ENCODE data around the gene RDH11.

Gene RDH11

GRCh38 chr14:67735336-67736147, 40.0 kb upstream of the RDH11 start:
- TF ChIP-seq, protein P1, sequence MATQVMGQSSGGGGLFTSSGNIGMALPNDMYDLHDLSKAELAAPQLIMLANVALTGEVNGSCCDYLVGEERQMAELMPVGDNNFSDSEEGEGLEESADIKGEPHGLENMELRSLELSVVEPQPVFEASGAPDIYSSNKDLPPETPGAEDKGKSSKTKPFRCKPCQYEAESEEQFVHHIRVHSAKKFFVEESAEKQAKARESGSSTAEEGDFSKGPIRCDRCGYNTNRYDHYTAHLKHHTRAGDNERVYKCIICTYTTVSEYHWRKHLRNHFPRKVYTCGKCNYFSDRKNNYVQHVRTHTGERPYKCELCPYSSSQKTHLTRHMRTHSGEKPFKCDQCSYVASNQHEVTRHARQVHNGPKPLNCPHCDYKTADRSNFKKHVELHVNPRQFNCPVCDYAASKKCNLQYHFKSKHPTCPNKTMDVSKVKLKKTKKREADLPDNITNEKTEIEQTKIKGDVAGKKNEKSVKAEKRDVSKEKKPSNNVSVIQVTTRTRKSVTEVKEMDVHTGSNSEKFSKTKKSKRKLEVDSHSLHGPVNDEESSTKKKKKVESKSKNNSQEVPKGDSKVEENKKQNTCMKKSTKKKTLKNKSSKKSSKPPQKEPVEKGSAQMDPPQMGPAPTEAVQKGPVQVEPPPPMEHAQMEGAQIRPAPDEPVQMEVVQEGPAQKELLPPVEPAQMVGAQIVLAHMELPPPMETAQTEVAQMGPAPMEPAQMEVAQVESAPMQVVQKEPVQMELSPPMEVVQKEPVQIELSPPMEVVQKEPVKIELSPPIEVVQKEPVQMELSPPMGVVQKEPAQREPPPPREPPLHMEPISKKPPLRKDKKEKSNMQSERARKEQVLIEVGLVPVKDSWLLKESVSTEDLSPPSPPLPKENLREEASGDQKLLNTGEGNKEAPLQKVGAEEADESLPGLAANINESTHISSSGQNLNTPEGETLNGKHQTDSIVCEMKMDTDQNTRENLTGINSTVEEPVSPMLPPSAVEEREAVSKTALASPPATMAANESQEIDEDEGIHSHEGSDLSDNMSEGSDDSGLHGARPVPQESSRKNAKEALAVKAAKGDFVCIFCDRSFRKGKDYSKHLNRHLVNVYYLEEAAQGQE (IDR thresholded peaks at IDR 0.05; ENCODE audit: low read depth): no peak
- no peak for TF ChIP-seq TEAD4 (IDR thresholded peaks at IDR 0.05)
- no peak for TF ChIP-seq FOXM1 (IDR thresholded peaks at IDR 0.05; ENCODE audit: borderline replicate concordance, low read depth)
- TF ChIP-seq TCF12 (IDR thresholded peaks at IDR 0.05; ENCODE audit: low read depth): no peak
- no peak for TF ChIP-seq RAD21 (IDR thresholded peaks at IDR 0.05; ENCODE audit: low read depth)
- no peak for TF ChIP-seq TAF1 (IDR thresholded peaks at IDR 0.05; ENCODE audit: low read depth)
- TF ChIP-seq YY1 (IDR thresholded peaks at IDR 0.05; ENCODE audit: low read depth): no peak
- no peak for TF ChIP-seq ZBTB7A (IDR thresholded peaks at IDR 0.05; ENCODE audit: low read depth)

DNA sequence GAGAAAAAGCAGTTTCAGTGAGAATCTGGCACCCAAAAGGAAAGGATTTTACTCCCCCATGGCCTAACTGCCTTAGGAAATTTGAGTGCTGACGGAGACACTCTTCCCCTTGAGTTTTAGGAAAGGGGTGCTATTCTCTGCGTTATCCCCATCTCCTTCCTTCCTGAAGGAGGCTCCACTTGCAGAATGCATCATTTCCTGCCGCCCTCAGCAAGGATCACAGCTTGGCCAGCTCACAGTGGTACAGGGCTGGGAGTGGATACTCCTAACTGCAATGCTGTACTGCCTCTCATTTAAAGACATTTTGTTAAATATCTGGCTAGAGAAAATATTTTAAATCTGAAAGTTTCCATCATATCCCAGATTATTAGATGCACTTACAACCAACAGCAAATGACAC, 39.1 kb upstream of the RDH11 start:
- TF ChIP-seq TCF12 (IDR thresholded peaks at IDR 0.05; ENCODE audit: low read depth) (no peak), TAF1 (IDR thresholded peaks at IDR 0.05; ENCODE audit: low read depth) (no peak), RAD21 (IDR thresholded peaks at IDR 0.05; ENCODE audit: low read depth) (no peak), YY1 (IDR thresholded peaks at IDR 0.05; ENCODE audit: low read depth) (no peak), EP300 (IDR thresholded peaks at IDR 0.05; ENCODE audit: borderline replicate concordance) (no peak), FOXM1 (IDR thresholded peaks at IDR 0.05; ENCODE audit: borderline replicate concordance, low read depth) (no peak), USF1 (IDR thresholded peaks at IDR 0.05) (no peak)
- TF ChIP-seq, protein P1 (IDR thresholded peaks at IDR 0.05; ENCODE audit: low read depth): no peak
- TF ChIP-seq, protein P2, sequence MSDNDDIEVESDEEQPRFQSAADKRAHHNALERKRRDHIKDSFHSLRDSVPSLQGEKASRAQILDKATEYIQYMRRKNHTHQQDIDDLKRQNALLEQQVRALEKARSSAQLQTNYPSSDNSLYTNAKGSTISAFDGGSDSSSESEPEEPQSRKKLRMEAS (IDR thresholded peaks at IDR 0.05): no peak

DNA sequence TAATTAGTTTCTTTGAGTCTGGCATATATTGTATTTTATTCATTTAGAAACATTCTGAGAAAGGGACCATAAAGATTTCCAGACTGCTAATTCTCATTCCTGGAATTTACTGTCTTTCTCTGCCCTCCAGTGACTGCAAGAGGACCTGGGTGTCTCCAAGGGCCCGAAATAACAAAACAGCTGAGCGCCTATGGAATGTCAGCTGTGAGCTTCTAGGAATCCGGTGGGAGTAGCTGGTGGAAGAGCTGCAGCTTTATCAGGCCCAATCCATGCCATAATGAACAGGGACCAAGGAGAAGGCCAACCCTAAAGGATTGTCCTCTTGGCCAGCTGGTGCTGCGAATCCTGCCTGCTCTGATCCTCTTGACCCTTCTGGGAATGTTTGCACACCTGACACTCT, 38.1 kb upstream of the RDH11 start:
- TF ChIP-seq EP300 (IDR thresholded peaks at IDR 0.05; ENCODE audit: borderline replicate concordance): no peak
- TF ChIP-seq, protein P1 (IDR thresholded peaks at IDR 0.05; ENCODE audit: low read depth): no peak
- TF ChIP-seq, protein P2 (IDR thresholded peaks at IDR 0.05): no peak
- no peak for TF ChIP-seq RAD21 (IDR thresholded peaks at IDR 0.05; ENCODE audit: low read depth)
- TF ChIP-seq YY1 (IDR thresholded peaks at IDR 0.05; ENCODE audit: low read depth): no peak
- no peak for TF ChIP-seq TEAD4 (IDR thresholded peaks at IDR 0.05)
- no peak for TF ChIP-seq FOXM1 (IDR thresholded peaks at IDR 0.05; ENCODE audit: borderline replicate concordance, low read depth)
- TF ChIP-seq NFIC (IDR thresholded peaks at IDR 0.05): no peak
- no peak for TF ChIP-seq CREB1 (IDR thresholded peaks at IDR 0.05; ENCODE audit: low read depth)
- no peak for TF ChIP-seq TCF12 (IDR thresholded peaks at IDR 0.05; ENCODE audit: low read depth)
- no peak for TF ChIP-seq EGR1 (IDR thresholded peaks at IDR 0.05)
- no peak for TF ChIP-seq USF1 (IDR thresholded peaks at IDR 0.05)
- TF ChIP-seq ZBTB7A (IDR thresholded peaks at IDR 0.05; ENCODE audit: low read depth): no peak
- TF ChIP-seq TAF1 (IDR thresholded peaks at IDR 0.05; ENCODE audit: low read depth): no peak
- TF ChIP-seq CEBPB (IDR thresholded peaks at IDR 0.05): no peak

DNA sequence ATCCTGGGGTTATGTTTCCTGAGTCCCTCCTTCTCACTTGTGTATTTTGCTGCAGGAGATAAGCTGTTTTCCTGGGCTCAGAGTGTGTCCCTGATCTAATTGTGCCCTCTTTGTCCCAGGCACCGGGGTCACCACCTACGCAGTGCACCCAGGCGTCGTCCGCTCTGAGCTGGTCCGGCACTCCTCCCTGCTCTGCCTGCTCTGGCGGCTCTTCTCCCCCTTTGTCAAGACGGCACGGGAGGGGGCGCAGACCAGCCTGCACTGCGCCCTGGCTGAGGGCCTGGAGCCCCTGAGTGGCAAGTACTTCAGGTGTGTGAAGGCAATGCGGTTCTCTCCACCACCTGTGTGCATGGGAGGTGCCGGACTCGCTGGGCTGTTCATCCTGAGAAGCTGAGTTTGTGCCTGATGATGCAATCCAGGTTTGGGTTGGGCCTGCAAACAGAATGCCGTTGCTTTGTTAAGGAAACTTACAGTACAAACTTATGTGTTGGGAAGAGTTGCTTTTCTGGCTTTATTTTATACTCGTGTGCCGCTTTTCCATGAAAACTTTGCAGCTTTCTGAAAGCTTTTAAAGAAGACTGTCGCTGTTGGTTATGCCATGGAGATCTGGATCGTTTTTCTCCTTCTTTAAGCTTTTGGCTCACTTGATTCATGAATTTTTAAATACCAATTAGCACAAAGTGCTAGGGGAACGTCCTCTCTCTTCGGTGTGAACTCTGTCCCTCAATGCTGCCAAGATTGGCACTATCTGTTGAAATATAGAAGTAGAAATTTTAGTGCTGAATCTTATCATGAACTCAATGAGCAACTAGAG, 33.7 kb upstream of the RDH11 start:
- TF ChIP-seq CEBPB (IDR thresholded peaks at IDR 0.05) (peak; percentile 78), RAD21 (IDR thresholded peaks at IDR 0.05; ENCODE audit: low read depth) (no peak)

Measured in Ishikawa (cell line).